Prostate gland (tissue), 2 donors: ENCODE measurements around the gene THRB. TPM values are rescaled to one million over a fixed set of nuclear protein-coding genes. Genes with fewer than 3 reads are reported as not detected.
A peak's percentile ranks its signal among the peaks of the same experiment; 100 is the strongest.

Source experiments
- DNase-seq: peaks from one replicate; pipeline ENCODE4 v3.0.0-alpha.2; 2019; ENCODE audit warnings: low spot score
- H3K27ac ChIP-seq, 2 donors: fragments of 200-600 bp; sonication (generic); 2 replicates each; pipeline ENCODE4 v1.5.1; 2017 to 2019
- H3K27me3 ChIP-seq: fragments of 200-600 bp; sonication (generic); replicated peaks from 2 replicates; pipeline ENCODE4 v1.5.1; 2019; ENCODE audit not compliant: insufficient read depth
- H3K36me3 ChIP-seq, 2 donors: fragments of 200-600 bp; sonication (generic); 1 replicate in 1 of 2; 2 replicates in 1 of 2; pipeline versions ENCODE4 v1.5.1 to v1.8.1; 2017 to 2019
- H3K4me1 ChIP-seq: fragments of 200-600 bp; sonication (generic); replicated peaks from 2 replicates; pipeline ENCODE4 v1.5.1; 2019
- H3K4me3 ChIP-seq, 2 donors: fragments of 200-600 bp; sonication (generic); 2 replicates each; pipeline ENCODE4 v1.5.1; 2017 to 2019
- H3K9me3 ChIP-seq: fragments of 200-600 bp; sonication (generic); 2 replicates; pipeline ENCODE4 v1.5.1; 2017
- POLR2A ChIP-seq: fragments of 450-650 bp; IDR thresholded peaks from one replicate; pipeline ENCODE4 v1.6.1; 2016; ENCODE audit warnings: antibody characterized with exemption, mild to moderate bottlenecking
- POLR2AphosphoS5 ChIP-seq: sonication (generic); formaldehyde crosslinking; IDR thresholded peaks from one replicate; pipeline ENCODE4 v1.6.1; 2017; ENCODE audit warnings: antibody characterized with exemption
- WGBS: methylation state at CpG from one replicate; pipeline ENCODE4 v1.1.5; 2018; 5-methylcytosine and 5-hydroxymethylcytosine counted together
- intact Hi-C: fragments of 100-400 bp; cut with DNase I; formaldehyde crosslinking; loops from one replicate; pipeline ENCODE4 v1.14.2; 2022
- total RNA-seq, 2 donors: library from RNA; depleted of rRNA; stranded (reverse); fragments of >200 nt; gene quantifications; one replicate each; pipeline ENCODE4 v1.1.0, GENCODE V29; 2016
- TF ChIP-seq, protein P1 (sequence below), 4 experiments: fragments of 200-600 bp in 2 of 4; fragments of 450-650 bp in 2 of 4; sonication (generic) in 2 of 4; IDR thresholded peaks; 1 replicate in 3 of 4; 2 replicates in 1 of 4; pipeline ENCODE4 v1.5.1; 2016 to 2019; ENCODE audit warnings: antibody characterized with exemption in 4 of 4, mild to moderate bottlenecking in 2 of 4, moderate library complexity in 2 of 4

THRB gene
- total RNA-seq, 2 donors from 2014 or later: 13.0 to 39.6 TPM

DNA sequence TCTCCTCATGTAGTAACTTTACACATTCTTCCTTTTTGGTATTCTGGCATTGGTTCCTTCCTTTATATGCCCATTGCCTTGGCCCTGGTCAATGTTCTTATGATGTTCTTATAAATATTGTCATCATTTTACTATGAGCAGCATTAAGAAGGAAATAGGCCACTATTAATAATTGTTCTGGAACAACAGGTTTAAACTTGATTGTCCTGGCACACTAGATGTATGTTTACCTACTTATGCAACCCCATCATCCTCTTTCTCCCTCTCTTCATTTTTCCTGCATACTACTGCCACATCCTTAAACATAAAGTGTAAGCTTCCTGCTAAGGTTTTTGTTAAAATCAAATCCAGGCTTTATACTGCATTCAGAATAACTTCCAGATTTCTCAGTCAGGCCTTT lies 114.7 kb downstream of the THRB start:
- Histone ChIP-seq H3K9me3 (no peaks in the 10 kb centered on the region), H3K4me3 (no peak overlapping the region), H3K27ac (no peak overlapping the region), H3K36me3 (no peaks in the 10 kb centered on the region), H3K4me1 (no peaks in the 10 kb centered on the region), H3K27me3 (no peaks in the 10 kb centered on the region)
- DNase-seq: peak; percentile 25
- intact Hi-C loops: no loop called here
- TF ChIP-seq POLR2A (no peak), POLR2AphosphoS5 (peak; percentile 74)
- TF ChIP-seq, protein P1, sequence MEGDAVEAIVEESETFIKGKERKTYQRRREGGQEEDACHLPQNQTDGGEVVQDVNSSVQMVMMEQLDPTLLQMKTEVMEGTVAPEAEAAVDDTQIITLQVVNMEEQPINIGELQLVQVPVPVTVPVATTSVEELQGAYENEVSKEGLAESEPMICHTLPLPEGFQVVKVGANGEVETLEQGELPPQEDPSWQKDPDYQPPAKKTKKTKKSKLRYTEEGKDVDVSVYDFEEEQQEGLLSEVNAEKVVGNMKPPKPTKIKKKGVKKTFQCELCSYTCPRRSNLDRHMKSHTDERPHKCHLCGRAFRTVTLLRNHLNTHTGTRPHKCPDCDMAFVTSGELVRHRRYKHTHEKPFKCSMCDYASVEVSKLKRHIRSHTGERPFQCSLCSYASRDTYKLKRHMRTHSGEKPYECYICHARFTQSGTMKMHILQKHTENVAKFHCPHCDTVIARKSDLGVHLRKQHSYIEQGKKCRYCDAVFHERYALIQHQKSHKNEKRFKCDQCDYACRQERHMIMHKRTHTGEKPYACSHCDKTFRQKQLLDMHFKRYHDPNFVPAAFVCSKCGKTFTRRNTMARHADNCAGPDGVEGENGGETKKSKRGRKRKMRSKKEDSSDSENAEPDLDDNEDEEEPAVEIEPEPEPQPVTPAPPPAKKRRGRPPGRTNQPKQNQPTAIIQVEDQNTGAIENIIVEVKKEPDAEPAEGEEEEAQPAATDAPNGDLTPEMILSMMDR (IDR thresholded peaks at IDR 0.05): no peak

DNA sequence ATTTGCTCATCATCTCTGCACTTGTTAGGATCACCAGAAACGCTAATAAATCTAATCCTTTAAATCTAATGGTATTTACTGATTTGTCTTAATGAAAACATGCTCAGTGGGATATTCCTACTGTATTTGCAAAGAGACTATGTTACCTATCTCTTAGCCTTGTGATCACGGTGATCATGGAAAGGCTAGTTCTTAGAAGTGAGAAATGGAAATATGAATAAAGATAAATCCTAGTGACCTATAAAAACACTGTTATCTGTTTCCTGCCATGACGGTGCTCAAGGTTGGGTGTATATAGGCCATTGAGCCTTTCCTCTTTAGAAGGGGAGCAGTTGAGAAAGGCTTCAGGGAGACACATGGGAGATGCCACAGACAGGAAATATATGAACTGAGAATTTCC lies 116.3 kb downstream of the THRB start:
- H3K4me1 ChIP-seq: no peaks in the 10 kb centered on the region
- WGBS: 66% methylated on average over 3 of the region's 3 CpGs
- no peaks in the 10 kb centered on the region for H3K36me3 ChIP-seq
- no peaks in the 10 kb centered on the region for H3K27me3 ChIP-seq
- no peak for TF ChIP-seq POLR2AphosphoS5
- TF ChIP-seq, protein P1 (IDR thresholded peaks at IDR 0.05): no peak
- no peak for TF ChIP-seq POLR2A
- DNase-seq: no peak
- no peak overlapping the region for H3K4me3 ChIP-seq
- no peaks in the 10 kb centered on the region for H3K9me3 ChIP-seq
- H3K27ac ChIP-seq: no peak overlapping the region
- intact Hi-C loops: no loop called here

DNA sequence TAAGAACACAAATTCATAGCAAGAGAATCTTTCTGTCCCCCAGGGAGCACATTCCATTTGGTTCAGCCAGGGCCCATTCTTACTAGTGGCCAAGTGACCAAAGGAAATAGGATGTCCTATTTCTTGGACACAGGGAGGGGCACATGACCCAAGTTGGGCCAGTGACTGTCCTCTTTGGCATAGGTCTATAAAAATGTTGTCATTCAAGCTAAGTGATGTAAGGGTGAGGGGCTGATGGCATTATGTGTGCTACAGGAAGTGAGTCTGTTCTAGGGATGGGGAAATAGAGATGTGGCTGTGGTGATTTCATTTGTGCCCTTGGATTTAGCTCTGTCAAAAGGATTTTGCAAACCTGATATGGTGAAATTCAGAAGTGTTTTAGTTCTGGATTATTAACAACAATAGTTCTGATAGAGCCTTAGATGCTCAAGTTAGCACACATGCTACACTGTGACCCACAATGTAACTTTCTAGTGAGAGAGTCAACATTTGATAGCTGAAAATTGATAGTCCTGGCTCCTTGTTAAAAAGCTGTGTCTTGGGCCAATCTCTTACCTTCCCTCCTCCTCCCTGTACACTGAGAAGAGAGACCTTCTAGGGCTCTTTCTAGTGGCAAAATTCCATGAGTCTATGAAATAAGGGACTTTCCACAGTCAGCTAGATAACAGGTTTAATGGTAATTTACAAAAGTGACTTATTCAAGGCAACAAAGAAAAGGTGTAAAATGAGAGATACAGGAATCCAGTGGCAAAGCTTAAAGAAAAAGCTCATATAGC lies 117.2 kb downstream of the THRB start:
- intact Hi-C loops: no loop called here
- Histone ChIP-seq H3K4me3 (no peak overlapping the region), H3K4me1 (no peaks in the 10 kb centered on the region), H3K9me3 (no peaks in the 10 kb centered on the region), H3K27ac (no peak overlapping the region), H3K27me3 (no peaks in the 10 kb centered on the region), H3K36me3 (no peaks in the 10 kb centered on the region)
- TF ChIP-seq POLR2A (no peak), POLR2AphosphoS5 (no peak)
- TF ChIP-seq, protein P1 (IDR thresholded peaks at IDR 0.05): no peak
- no peak for DNase-seq

DNA sequence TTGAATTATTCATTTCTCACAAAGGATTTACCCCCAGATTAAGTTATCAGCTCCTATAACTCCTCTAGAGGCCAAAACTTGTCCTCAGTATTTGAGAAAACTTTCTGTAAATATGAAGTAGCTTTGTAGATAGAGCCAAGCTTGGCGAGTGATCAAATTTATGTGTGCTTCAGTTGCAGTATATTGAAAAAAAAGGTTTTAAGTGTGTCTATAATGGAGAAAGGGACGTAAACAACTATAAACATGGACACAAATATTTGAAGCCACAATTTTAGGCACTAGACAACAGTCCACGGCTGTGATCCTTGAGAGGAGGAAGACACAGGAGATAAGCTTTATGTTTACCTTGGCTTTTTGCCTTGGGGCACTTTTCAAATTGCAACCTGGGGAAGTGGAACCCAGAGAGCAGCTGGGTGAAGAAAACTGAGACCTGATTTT lies 118.7 kb downstream of the THRB start:
- Histone ChIP-seq H3K27me3 (no peaks in the 10 kb centered on the region), H3K4me1 (no peaks in the 10 kb centered on the region), H3K36me3 (no peaks in the 10 kb centered on the region), H3K4me3 (no peak overlapping the region), H3K9me3 (no peaks in the 10 kb centered on the region), H3K27ac (no peak overlapping the region)
- TF ChIP-seq, protein P1 (IDR thresholded peaks at IDR 0.05): no peak
- no peak for TF ChIP-seq POLR2A
- TF ChIP-seq POLR2AphosphoS5: no peak
- peak; percentile 28 for DNase-seq
- intact Hi-C loops: no loop called here
- 29% methylated on average over 3 of the region's 3 CpGs for WGBS

DNA sequence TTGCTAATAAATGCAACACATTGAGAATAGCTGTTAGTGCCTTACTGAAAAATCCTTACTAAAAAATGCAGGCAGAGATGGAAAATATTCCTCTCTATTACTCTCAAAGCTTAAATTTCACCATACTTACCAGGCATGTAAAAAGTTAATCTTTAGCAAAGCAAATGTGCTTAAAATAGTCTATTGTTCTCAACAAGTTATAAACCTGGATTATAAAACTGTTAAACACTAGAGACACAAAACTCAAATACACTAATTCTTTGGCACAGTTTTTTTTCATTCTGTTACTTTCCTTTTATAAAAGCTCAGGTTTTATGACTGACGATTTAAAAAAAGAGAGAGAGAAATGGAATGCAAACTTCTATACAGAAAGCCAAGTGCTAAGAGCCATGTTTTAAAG lies 119.8 kb downstream of the THRB start:
- Histone ChIP-seq H3K36me3 (no peaks in the 10 kb centered on the region), H3K27me3 (no peaks in the 10 kb centered on the region), H3K9me3 (no peaks in the 10 kb centered on the region), H3K4me3 (no peak overlapping the region), H3K4me1 (no peaks in the 10 kb centered on the region), H3K27ac (no peak overlapping the region)
- TF ChIP-seq POLR2AphosphoS5: no peak
- no peak for TF ChIP-seq POLR2A
- TF ChIP-seq, protein P1 (IDR thresholded peaks at IDR 0.05): no peak
- WGBS: 17% methylated on average over 1 of the region's 1 CpG
- intact Hi-C loops: no loop called here
- no peak for DNase-seq
